PC-9 (cell line): ENCODE measurements around the gene TBX5. TPM values are rescaled to one million over a fixed set of nuclear protein-coding genes. Genes with fewer than 3 reads are reported as not detected.

Source experiments
- BruUV-seq: library from RNA; stranded (reverse); fragments of 400-500 nt; replicated peaks from 2 replicates; lab custom pipeline; 2021; lab: Mats Ljungman, UMichigan
- CTCF ChIA-PET: fragments of 300-600 bp; sonication (Branson Sonifier 250); formaldehyde crosslinking; loops from one replicate; lab custom pipeline; 2022; ENCODE audit warnings: antibody characterized with exemption; lab: Charles Lee
- POLR2A ChIA-PET: fragments of 300-600 bp; sonication (Branson Sonifier 250); formaldehyde crosslinking; loops from one replicate; lab custom pipeline; 2022; ENCODE audit warnings: antibody characterized with exemption; ENCODE audit not compliant: unreplicated experiment; lab: Charles Lee
- DNase-seq, 2 experiments: peaks; one replicate each; pipeline versions ENCODE4 v3.0.0 to v3.0.0-alpha.2; 2015 to 2022; ENCODE audit warnings: mixed read lengths in 1 of 2
- H2AFZ ChIP-seq: fragments of 200-600 bp; sonication (generic); 2 replicates; pipeline ENCODE4 v1.8.1; 2017; ENCODE audit warnings: antibody characterized with exemption
- H3F3A ChIP-seq: fragments of 200-600 bp; sonication (generic); 2 replicates; pipeline ENCODE4 v1.8.1; 2017; ENCODE audit warnings: antibody characterized with exemption, mild to moderate bottlenecking, low read depth; ENCODE audit not compliant: insufficient read depth
- H3K27ac ChIP-seq: fragments of 200-600 bp; sonication (generic); 2 replicates; pipeline ENCODE4 v1.6.1; 2016; ENCODE audit warnings: mixed run types
- H3K27me3 ChIP-seq: fragments of 200-600 bp; sonication (generic); 2 replicates; pipeline ENCODE4 v1.6.1; 2016; ENCODE audit warnings: low read depth, mixed run types; ENCODE audit not compliant: insufficient read depth
- H3K36me3 ChIP-seq: fragments of 200-600 bp; sonication (generic); 2 replicates; pipeline ENCODE4 v1.6.1; 2016; ENCODE audit warnings: low read depth, mixed run types
- H3K4me1 ChIP-seq: fragments of 200-600 bp; sonication (generic); replicated peaks from 2 replicates; pipeline ENCODE4 v1.6.1; 2016; ENCODE audit warnings: mixed run types; ENCODE audit not compliant: insufficient read depth
- H3K4me2 ChIP-seq: fragments of 200-600 bp; sonication (generic); 2 replicates; pipeline ENCODE4 v1.6.1; 2017; ENCODE audit warnings: mixed run types
- H3K4me3 ChIP-seq: fragments of 200-600 bp; sonication (generic); 2 replicates; pipeline ENCODE4 v1.6.1; 2016; ENCODE audit warnings: mixed run types
- H3K79me2 ChIP-seq: fragments of 200-600 bp; sonication (generic); 2 replicates; pipeline ENCODE4 v1.6.1; 2017; ENCODE audit warnings: low read depth, mixed run types
- H3K9me2 ChIP-seq: fragments of 200-600 bp; sonication (generic); 2 replicates; pipeline ENCODE4 v1.8.1; 2017; ENCODE audit warnings: mild to moderate bottlenecking; ENCODE audit not compliant: insufficient read depth
- H3K9me3 ChIP-seq: fragments of 200-600 bp; sonication (generic); 2 replicates; pipeline ENCODE4 v1.8.1; 2016; ENCODE audit warnings: low read depth; ENCODE audit not compliant: insufficient read depth
- H4K20me1 ChIP-seq: fragments of 200-600 bp; sonication (generic); 2 replicates; pipeline ENCODE4 v1.8.1; 2017; ENCODE audit not compliant: insufficient read depth
- EZH2 ChIP-seq: fragments of 200-600 bp; sonication (generic); IDR thresholded peaks from 2 replicates; pipeline ENCODE4 v1.8.0; 2017; ENCODE audit warnings: antibody characterized with exemption, low read depth
- intact Hi-C: fragments of 100-400 bp; cut with micrococcal nuclease; formaldehyde crosslinking; loops from one replicate; pipeline ENCODE4 v1.10.0; 2022; ENCODE audit not compliant: unreplicated experiment
- total RNA-seq: library from RNA; stranded (reverse); gene quantifications from 2 replicates; pipeline ENCODE4 v1.2.3, GENCODE V29; 2021
- TF ChIP-seq, protein P1 (sequence below): fragments of 200-600 bp; sonication (generic); conservative IDR thresholded peaks from 2 replicates; pipeline ENCODE4 v1.6.1; 2017; ENCODE audit warnings: mixed run types, antibody characterized with exemption, mild to moderate bottlenecking, moderate library complexity

The TBX5 gene
- total RNA-seq, 1 experiment from 2014 or later, result not detected

DNA sequence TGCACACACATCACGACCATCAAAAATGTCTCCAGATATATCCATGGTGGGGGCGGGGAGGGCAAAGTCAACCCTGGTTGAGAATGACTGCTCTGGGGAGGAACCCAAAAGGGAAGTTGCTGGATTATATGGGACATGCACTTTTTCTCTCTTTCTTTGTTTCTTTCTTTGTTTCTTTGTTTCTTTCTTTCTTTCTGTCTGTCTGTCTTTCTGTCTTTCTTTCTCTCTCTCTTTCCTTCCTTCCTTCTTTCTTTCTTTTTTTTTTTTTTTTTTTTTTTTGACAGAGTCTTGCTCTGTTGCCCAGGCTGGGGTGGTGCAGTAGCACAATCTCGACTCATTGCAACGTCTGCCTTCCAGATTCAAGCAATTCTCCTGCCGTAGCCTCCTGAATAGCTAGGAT is 71.5 kb downstream of the TBX5 start:
- DNase-seq, result no peak
- Histone ChIP-seq H3K27me3 (peaks cover 4% of the 10 kb centered on the region; the same call in 1 of the 2 replicates), H4K20me1 (no peaks in the 10 kb centered on the region), H3K9me3 (no peaks in the 10 kb centered on the region), H2AFZ (no peak overlapping the region), H3K27ac (no peak overlapping the region), H3K4me2 (no peak overlapping the region), H3K4me1 (no peaks in the 10 kb centered on the region), H3K9me2 (no peaks in the 10 kb centered on the region), H3F3A (no peaks in the 10 kb centered on the region), H3K36me3 (no peaks in the 10 kb centered on the region), H3K4me3 (no peak overlapping the region), H3K79me2 (no peaks in the 10 kb centered on the region)
- no peak for TF ChIP-seq EZH2
- TF ChIP-seq, protein P1, sequence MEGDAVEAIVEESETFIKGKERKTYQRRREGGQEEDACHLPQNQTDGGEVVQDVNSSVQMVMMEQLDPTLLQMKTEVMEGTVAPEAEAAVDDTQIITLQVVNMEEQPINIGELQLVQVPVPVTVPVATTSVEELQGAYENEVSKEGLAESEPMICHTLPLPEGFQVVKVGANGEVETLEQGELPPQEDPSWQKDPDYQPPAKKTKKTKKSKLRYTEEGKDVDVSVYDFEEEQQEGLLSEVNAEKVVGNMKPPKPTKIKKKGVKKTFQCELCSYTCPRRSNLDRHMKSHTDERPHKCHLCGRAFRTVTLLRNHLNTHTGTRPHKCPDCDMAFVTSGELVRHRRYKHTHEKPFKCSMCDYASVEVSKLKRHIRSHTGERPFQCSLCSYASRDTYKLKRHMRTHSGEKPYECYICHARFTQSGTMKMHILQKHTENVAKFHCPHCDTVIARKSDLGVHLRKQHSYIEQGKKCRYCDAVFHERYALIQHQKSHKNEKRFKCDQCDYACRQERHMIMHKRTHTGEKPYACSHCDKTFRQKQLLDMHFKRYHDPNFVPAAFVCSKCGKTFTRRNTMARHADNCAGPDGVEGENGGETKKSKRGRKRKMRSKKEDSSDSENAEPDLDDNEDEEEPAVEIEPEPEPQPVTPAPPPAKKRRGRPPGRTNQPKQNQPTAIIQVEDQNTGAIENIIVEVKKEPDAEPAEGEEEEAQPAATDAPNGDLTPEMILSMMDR, result no peak
- ChIA-PET POLR2A (no interaction called here), CTCF (no interaction called here)
- intact Hi-C loops, result no loop called here
- no TSS peak for BruUV-seq

DNA sequence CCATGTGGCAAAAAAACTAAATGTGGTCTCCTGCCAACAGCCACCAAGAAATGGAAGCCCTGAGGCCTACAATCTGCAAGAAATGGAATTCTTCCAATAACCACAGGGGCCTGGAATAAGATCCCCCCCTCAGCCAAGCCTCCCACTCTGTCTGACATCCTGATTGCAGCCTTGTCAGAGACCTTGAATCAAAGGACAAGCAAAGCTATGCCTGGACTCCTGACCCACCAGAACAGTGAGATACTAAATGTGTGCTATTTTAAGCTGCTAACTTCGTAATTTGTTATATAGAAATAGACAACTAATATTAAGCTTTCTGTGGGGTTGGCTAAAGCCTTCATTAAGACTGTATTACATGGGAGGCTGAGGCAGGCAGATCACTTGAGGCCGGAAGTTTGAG is 77.7 kb downstream of the TBX5 start:
- POLR2A ChIA-PET, result interaction anchor here (0.6 kb wide), 1 partner anchor 446 kb away, joined by 4 read pairs; no protein-coding TSS in a partner anchor
- H3K79me2 ChIP-seq, result no peaks in the 10 kb centered on the region
- no peaks in the 10 kb centered on the region for H3K36me3 ChIP-seq
- no peaks in the 10 kb centered on the region for H3K4me1 ChIP-seq
- H3K27ac ChIP-seq, result no peak overlapping the region
- CTCF ChIA-PET, result no interaction called here
- H3K4me3 ChIP-seq, result no peak overlapping the region
- intact Hi-C loops, result no loop called here
- H3K9me2 ChIP-seq, result no peaks in the 10 kb centered on the region
- BruUV-seq, result no TSS peak
- peaks cover 8% of the 10 kb centered on the region; the same call in 1 of the 2 replicates for H3K27me3 ChIP-seq
- H3F3A ChIP-seq, result no peaks in the 10 kb centered on the region
- no peak overlapping the region for H3K4me2 ChIP-seq
- H3K9me3 ChIP-seq, result no peaks in the 10 kb centered on the region
- TF ChIP-seq EZH2, result no peak
- TF ChIP-seq, protein P1, result no peak
- no peaks in the 10 kb centered on the region for H4K20me1 ChIP-seq
- H2AFZ ChIP-seq, result no peak overlapping the region
- no peak for DNase-seq

DNA sequence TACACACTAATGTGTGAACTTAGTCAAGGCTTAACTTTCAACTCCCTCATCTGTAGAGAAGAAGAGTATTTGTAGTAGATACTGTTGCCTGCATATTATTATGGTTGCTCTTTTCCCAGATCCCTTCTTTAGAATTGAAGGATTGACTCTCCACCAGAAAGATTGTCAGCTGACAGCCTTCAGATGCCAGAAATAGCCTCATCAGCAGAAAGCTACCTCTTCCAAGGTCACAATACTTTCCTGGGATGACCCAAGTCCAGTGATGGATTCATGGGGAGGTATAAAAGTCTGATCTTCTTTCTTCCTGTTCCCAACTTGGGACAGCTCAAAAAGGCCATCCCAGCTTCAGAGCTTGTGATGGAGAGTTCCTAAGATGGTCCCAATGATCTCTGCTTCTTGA is 78.2 kb downstream of the TBX5 start:
- DNase-seq, result no peak
- no peak overlapping the region for H2AFZ ChIP-seq
- no peaks in the 10 kb centered on the region for H3K9me3 ChIP-seq
- H3K36me3 ChIP-seq, result no peaks in the 10 kb centered on the region
- H3K4me3 ChIP-seq, result no peak overlapping the region
- no peak overlapping the region for H3K4me2 ChIP-seq
- H3K4me1 ChIP-seq, result no peaks in the 10 kb centered on the region
- no peak overlapping the region for H3K27ac ChIP-seq
- CTCF ChIA-PET, result no interaction called here
- H4K20me1 ChIP-seq, result no peaks in the 10 kb centered on the region
- no peaks in the 10 kb centered on the region for H3K9me2 ChIP-seq
- peaks cover 9% of the 10 kb centered on the region; the same call in 1 of the 2 replicates for H3K27me3 ChIP-seq
- H3K79me2 ChIP-seq, result no peaks in the 10 kb centered on the region
- POLR2A ChIA-PET, result interaction anchor here (0.6 kb wide), 1 partner anchor 446 kb away, joined by 4 read pairs; no protein-coding TSS in a partner anchor
- intact Hi-C loops, result no loop called here
- TF ChIP-seq, protein P1, result no peak
- TF ChIP-seq EZH2, result no peak
- BruUV-seq, result no TSS peak
- no peaks in the 10 kb centered on the region for H3F3A ChIP-seq
